Skeletal muscle cell (primary cell): Measurements from ENCODE around the gene STK4.

ENCODE experiments used
- DNase-seq: peaks from one replicate; pipeline ENCODE4 v3.0.0-alpha.2; 2010; ENCODE audit warnings: low read depth
- H3K4me3 ChIP-seq: 2 replicates; pipeline ENCODE4 v1.5.1; 2011; ENCODE audit warnings: low read depth, mild to moderate bottlenecking, control low read depth, low read length, moderate library complexity

STK4 gene

GRCh38 chr20:45119556-45120266 lies 153.4 kb downstream of the STK4 start:
- DNase-seq = no peak
- no peak overlapping the region for H3K4me3 ChIP-seq

- no peak for DNase-seq
These were observed 155.1 kb downstream of the STK4 start for GRCh38 chr20:45121388-45121787.

DNA sequence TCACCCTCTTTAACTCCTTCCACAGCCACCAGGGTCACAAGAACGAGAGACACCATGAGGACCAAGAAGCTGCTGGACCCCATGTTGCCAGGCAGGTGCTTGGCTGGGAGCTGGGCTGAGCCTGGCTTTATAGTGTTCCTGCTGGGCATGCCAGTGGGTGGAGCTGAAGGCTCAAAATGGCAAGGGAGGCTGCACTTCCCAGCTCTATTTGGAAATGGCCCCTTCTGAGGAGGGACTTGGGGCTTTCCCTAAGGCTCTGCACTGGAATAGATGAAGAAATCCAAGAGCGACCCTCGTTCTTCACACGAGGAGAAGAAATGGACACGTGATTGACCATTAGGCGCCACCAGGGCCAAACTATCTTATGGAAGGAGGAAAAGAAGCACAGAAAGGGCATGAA lies 158.1 kb downstream of the STK4 start, which contains the start of gene WFDC12:
Gene WFDC12, minus strand, starts transcription at position 101 of the 400 bp plus-strand sequence. Its CDS starts 18 bp downstream, at position 83.
- H3K4me3 ChIP-seq = no peak within 1 kb of the TSS
- no peak for DNase-seq

More at GRCh38 chr20:45121388-45121787, 155.1 kb downstream of the STK4 start:
- no peak overlapping the region for H3K4me3 ChIP-seq

DNA sequence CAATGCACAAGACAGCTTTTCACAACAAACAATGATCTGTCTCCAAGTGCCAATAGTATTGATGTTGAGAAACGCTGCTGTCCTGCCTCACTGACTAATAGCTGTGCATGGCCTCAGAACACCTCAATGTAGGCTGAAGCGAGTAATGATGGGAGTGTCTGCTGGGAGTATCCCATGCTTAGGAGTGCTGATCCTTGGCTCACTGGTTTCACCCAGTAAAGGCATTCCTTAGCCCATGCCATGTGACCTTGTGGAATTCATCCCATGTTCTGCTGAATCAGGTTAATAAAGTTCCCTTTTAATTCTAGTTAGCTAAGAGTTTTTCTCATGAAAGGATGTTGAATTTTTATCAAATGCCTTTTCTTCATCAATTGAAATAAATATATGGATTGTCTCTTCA lies 161.8 kb downstream of the STK4 start:
- DNase-seq = no peak
- no peak overlapping the region for H3K4me3 ChIP-seq
